ENCODE results near the gene DUSP1. TPM values are rescaled to one million over a fixed set of nuclear protein-coding genes. Genes with fewer than 3 reads are reported as not detected.

Gene DUSP1
- total and polyA plus RNA-seq, 2 of the 13 experiments (the other 11 are each of a cell fraction or from before 2014, with no cell fraction given): 27.1 to 55.5 TPM

GRCh38 chr5:172793577-172794488 is 22.8 kb upstream of the DUSP1 start (continued):
- TF ChIP-seq ZBTB40 (IDR thresholded peaks at IDR 0.05): no peak
- peak; percentile 34; the same call in 1 of the 2 replicates for TF ChIP-seq ZBTB40 (CRISPR knock-in tag; IDR thresholded peaks at IDR 0.05)
- TF ChIP-seq ZNF225 (CRISPR knock-in tag; IDR thresholded peaks at IDR 0.05): 0 out of 2 replicates have a peak, but pooled peaks have one; percentile 37
- TF ChIP-seq RARA (CRISPR knock-in tag; IDR thresholded peaks at IDR 0.05): peak; percentile 44; the same call in 1 of the 2 replicates
- TF ChIP-seq HOXA3 (CRISPR knock-in tag; IDR thresholded peaks at IDR 0.05): peak; percentile 73
- TF ChIP-seq ZBTB3 (CRISPR knock-in tag; IDR thresholded peaks at IDR 0.05; ENCODE audit: borderline replicate concordance, low read depth): peak; percentile 26; the same call in 1 of the 2 replicates
- TF ChIP-seq E2F5 (CRISPR knock-in tag; conservative IDR thresholded peaks at IDR 0.05): no peak
- no peak for TF ChIP-seq HNRNPK (IDR thresholded peaks at IDR 0.05; ENCODE audit: low read depth, low read length, poor library complexity, severe bottlenecking)
- peak; percentile 69 for TF ChIP-seq HDAC1 (CRISPR knock-in tag; IDR thresholded peaks at IDR 0.05)
- TF ChIP-seq ATF5 (CRISPR knock-in tag; IDR thresholded peaks at IDR 0.05; ENCODE audit: low read depth): no peak
- TF ChIP-seq ZNF510 (CRISPR knock-in tag; IDR thresholded peaks at IDR 0.05; ENCODE audit: low read depth): no peak
- no peak for TF ChIP-seq KAT7 (CRISPR knock-in tag; IDR thresholded peaks at IDR 0.05; ENCODE audit: borderline replicate concordance)
- no peak for TF ChIP-seq ZNF160 (CRISPR knock-in tag; IDR thresholded peaks at IDR 0.05)
- TF ChIP-seq PHF21A (CRISPR knock-in tag; IDR thresholded peaks at IDR 0.05): peak; percentile 64; the same call in 1 of the 2 replicates
- 0 out of 2 replicates have a peak, but pooled peaks have one; percentile 41 for TF ChIP-seq BRD4 (CRISPR knock-in tag; IDR thresholded peaks at IDR 0.05)
- TF ChIP-seq ZNF746 (CRISPR knock-in tag; IDR thresholded peaks at IDR 0.05): no peak; the same call in 1 of the 2 replicates
- TF ChIP-seq HNF4G (IDR thresholded peaks at IDR 0.05; ENCODE audit: borderline replicate concordance, low read depth, low read length): peak; percentile 52; the same call in 1 of the 2 replicates
- peak; percentile 73; the same call in 1 of the 2 replicates for TF ChIP-seq HNF4G (CRISPR knock-in tag; IDR thresholded peaks at IDR 0.05; ENCODE audit: borderline replicate concordance, low read depth)
